NCI-H2107 (cell line): ENCODE data around the gene SCN8A.
"Not testable (repeated sequence)": the region's sequence is repeated elsewhere in the genome, so short reads cannot be mapped to it uniquely, and the experiment has no call there.

Experiments
- DNase-seq: peaks from one replicate; lab custom pipeline; 2025; lab: John Stamatoyannopoulos, UW

Gene SCN8A

DNA sequence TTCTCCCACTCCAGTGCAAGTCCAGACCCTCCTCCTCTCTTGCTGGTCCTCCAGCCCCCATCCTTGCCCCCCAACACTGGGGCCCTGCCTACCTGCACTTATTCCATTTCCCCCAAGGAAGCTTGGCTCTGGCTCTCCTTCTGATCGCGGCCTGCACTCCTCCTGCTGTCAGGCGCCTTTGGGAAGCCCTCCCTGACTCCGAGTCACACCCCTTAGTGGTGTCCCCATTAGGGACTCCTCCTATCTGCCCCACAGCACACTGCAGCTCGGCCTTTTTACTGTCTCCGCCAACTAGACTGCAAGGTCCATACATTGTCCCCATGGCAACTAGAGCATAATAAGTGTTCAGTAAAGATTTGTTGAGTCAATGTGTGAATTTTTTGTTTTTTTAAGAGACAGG is 224.5 kb downstream of the SCN8A start:
- no peak for DNase-seq

GRCh38 chr12:51817027-51817953 is 226.3 kb downstream of the SCN8A start:
- DNase-seq = no peak

GRCh38 chr12:51818086-51818485 is 227.1 kb downstream of the SCN8A start:
- DNase-seq = no peak

- DNase-seq = no peak
These were observed 227.7 kb downstream of the SCN8A start for GRCh38 chr12:51818566-51819300.

DNA sequence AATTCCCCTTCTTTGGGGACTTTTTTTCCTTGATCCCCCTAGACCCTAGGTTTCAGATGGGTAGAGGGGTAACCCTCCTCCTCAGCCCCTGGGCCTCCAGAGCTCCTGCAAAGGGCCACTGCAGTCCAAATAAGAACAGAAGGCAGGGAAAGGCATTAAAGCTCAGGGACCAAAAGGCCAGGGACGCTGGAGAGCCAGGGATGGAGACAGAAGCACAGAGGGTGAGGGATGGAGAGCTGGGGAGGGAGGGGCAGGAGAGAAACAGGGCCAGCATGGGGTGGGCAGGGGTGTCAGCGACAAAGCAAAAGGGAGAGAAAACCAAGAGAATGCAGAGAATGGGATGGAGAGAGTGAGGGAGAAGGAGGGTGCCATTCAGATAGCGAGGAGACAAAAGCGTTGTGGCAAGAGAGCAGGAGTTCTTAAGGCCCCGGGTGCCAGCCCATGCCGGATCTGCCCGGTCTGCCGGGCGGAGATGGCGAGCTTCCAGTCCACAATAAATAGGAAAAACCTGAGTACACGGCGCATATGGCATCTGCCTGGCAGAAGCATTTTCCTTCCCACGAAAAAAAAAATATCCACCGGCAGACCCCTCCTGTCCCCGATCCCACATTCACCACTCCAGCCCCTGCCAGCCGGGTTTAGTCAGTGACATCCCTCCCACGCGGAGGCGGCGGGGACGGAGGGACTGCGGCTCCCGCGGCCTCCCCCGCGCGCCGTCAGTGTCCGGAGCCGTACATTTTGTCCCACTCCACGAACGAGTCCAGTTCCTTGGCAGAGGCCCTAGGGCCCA is 228.9 kb downstream of the SCN8A start:
- DNase-seq = no peak

GRCh38 chr12:51820526-51821439 is 229.8 kb downstream of the SCN8A start:
- DNase-seq = peak; percentile 74

GRCh38 chr12:51821440-51822260 is 230.6 kb downstream of the SCN8A start:
- no peak for DNase-seq

DNA sequence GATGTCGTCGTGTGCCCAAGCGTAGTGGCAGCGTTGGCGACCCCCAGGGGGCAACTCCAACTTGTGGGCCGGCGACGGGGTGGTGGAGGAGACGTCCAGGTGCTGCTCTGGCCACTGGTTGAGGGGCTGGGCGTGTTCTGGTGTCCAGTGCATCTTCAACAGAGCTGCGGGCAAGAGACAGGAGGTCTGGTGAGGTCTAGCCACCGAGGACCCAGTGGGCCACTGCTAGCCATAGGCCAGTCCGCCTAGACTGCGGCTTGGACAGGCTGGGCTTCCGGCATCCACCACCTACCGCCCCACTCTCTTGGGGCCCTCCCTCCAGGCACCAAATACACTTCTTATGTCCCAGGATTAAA is 231.2 kb downstream of the SCN8A start:
- DNase-seq = no peak

GRCh38 chr12:51822956-51823355 is 231.9 kb downstream of the SCN8A start:
- DNase-seq = peak; percentile 38

GRCh38 chr12:51823875-51824565 is 233.0 kb downstream of the SCN8A start:
- peak; percentile 52 for DNase-seq

- no peak for DNase-seq
These were observed 234.2 kb downstream of the SCN8A start for GRCh38 chr12:51825216-51825615.

GRCh38 chr12:51826881-51827280 is 235.8 kb downstream of the SCN8A start:
- DNase-seq = no peak

GRCh38 chr12:51827925-51828818 is 237.1 kb downstream of the SCN8A start:
- DNase-seq = peak; percentile 53

- DNase-seq = no peak
These were observed 238.0 kb downstream of the SCN8A start for GRCh38 chr12:51829011-51829481.

GRCh38 chr12:51829641-51830040 is 238.6 kb downstream of the SCN8A start:
- DNase-seq = no peak

DNA sequence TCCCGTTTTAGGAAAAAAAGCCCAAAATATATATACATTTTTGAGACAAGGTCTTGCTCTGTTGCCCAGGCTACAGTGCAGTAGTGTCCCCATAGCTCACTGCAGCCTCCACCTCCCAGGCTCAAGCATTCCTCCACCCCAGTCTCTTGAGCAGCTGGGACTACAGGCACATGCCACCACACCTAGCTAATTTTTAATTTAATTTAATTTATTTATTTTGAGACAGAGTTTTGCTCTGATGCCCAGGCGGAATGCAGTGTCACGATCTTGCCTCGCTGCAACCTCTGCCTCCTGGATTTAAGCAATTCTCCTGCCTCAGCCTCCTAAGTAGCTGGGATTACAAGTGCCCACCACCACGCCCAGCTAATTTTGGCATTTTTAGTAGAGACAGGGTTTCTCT is 240.8 kb downstream of the SCN8A start:
- not testable (repeated sequence) for DNase-seq

- no peak for DNase-seq
These were observed 241.5 kb downstream of the SCN8A start for GRCh38 chr12:51832354-51833107.
